Right lobe of liver (tissue), 4 donors: ENCODE data around the gene PRRG3.

ENCODE experiments used
- POLR2A ChIP-seq: fragments of 450-650 bp; IDR thresholded peaks from one replicate; pipeline ENCODE4 v1.6.1; 2017; ENCODE audit warnings: antibody characterized with exemption, mild to moderate bottlenecking
- TF ChIP-seq, protein P1 (sequence below), 4 donors: fragments of 200-600 bp in 3 of 4; fragments of 450-650 bp in 1 of 4; IDR thresholded peaks; one replicate each; pipeline versions ENCODE4 v1.5.1 to v1.8.0; 2016 to 2022; ENCODE audit warnings: antibody characterized with exemption in 4 of 4, mild to moderate bottlenecking in 2 of 4
- donor health status: DM: no; HTN: no; CAD: no.
- donor health status: DM: no; HTN: no; CAD: no.
- donor health status: DM: no; HTN: yes; CAD: no.

- TF ChIP-seq POLR2A, result no peak
- TF ChIP-seq, protein P1, sequence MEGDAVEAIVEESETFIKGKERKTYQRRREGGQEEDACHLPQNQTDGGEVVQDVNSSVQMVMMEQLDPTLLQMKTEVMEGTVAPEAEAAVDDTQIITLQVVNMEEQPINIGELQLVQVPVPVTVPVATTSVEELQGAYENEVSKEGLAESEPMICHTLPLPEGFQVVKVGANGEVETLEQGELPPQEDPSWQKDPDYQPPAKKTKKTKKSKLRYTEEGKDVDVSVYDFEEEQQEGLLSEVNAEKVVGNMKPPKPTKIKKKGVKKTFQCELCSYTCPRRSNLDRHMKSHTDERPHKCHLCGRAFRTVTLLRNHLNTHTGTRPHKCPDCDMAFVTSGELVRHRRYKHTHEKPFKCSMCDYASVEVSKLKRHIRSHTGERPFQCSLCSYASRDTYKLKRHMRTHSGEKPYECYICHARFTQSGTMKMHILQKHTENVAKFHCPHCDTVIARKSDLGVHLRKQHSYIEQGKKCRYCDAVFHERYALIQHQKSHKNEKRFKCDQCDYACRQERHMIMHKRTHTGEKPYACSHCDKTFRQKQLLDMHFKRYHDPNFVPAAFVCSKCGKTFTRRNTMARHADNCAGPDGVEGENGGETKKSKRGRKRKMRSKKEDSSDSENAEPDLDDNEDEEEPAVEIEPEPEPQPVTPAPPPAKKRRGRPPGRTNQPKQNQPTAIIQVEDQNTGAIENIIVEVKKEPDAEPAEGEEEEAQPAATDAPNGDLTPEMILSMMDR (IDR thresholded peaks at IDR 0.05), result no peak
Observed at GRCh38 chrX:151711154-151711553, 15.9 kb downstream of the PRRG3 start.
